ENCODE measurements around the gene PPIF.

The PPIF gene

DNA sequence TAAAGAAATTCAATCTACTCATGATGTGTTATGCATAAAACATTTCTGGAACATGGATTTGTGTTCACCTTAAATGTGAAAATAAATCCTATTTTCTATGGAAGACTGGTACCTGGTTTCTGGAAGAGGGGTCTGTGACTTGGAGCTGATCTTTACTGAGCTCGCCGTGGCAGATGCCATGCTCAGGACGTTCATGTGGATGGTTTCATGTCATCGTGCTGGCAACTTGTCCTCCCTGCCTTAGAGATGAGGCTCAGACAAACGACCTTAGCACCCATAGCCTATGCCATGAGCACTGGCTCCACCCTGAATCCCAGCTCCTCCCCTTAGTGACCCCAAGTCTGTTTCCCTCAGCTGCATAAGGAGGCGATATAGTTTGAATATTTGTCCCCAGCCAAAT, 7.3 kb downstream of the PPIF start:
- no peak for TF ChIP-seq TCF12 (IDR thresholded peaks at IDR 0.05; ENCODE audit: low read depth)
- TF ChIP-seq, protein P1, sequence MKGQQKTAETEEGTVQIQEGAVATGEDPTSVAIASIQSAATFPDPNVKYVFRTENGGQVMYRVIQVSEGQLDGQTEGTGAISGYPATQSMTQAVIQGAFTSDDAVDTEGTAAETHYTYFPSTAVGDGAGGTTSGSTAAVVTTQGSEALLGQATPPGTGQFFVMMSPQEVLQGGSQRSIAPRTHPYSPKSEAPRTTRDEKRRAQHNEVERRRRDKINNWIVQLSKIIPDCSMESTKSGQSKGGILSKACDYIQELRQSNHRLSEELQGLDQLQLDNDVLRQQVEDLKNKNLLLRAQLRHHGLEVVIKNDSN (IDR thresholded peaks at IDR 0.05), result no peak

DNA sequence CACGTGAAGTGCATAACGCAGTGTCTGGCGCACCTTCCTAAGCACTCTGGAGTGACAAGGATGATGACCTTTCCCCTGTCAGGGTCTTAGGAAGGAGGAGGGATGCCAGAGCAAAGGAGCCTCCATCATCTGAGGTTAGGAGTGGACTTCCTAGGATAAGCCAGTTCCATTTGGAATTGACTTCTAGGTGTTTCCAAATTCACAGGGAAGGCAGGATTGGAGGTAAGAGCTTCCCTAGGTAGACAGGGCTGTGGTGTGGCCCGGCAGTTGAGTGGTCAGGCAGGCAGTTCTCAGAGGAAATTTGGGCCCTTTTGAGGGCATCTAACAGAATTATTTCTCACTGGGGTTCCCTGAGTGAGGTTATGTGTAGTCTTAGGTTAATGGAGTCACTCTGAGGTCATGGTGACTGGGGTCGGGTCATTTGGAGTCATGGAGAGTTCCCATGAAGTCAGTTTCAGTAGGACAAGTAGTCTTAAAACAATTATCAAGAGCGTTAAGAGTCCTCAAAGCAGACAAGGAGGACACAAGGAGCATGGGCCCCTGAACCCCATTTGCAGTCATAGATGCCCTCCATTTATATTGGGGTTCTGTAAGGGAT, 8.2 kb downstream of the PPIF start:
- TF ChIP-seq, protein P1 (IDR thresholded peaks at IDR 0.05), result no peak
- TF ChIP-seq CEBPB (IDR thresholded peaks at IDR 0.05), result no peak
- TF ChIP-seq FOXM1 (IDR thresholded peaks at IDR 0.05; ENCODE audit: borderline replicate concordance, low read depth), result no peak
- no peak for TF ChIP-seq YY1 (IDR thresholded peaks at IDR 0.05; ENCODE audit: low read depth)
- TF ChIP-seq, protein P2, sequence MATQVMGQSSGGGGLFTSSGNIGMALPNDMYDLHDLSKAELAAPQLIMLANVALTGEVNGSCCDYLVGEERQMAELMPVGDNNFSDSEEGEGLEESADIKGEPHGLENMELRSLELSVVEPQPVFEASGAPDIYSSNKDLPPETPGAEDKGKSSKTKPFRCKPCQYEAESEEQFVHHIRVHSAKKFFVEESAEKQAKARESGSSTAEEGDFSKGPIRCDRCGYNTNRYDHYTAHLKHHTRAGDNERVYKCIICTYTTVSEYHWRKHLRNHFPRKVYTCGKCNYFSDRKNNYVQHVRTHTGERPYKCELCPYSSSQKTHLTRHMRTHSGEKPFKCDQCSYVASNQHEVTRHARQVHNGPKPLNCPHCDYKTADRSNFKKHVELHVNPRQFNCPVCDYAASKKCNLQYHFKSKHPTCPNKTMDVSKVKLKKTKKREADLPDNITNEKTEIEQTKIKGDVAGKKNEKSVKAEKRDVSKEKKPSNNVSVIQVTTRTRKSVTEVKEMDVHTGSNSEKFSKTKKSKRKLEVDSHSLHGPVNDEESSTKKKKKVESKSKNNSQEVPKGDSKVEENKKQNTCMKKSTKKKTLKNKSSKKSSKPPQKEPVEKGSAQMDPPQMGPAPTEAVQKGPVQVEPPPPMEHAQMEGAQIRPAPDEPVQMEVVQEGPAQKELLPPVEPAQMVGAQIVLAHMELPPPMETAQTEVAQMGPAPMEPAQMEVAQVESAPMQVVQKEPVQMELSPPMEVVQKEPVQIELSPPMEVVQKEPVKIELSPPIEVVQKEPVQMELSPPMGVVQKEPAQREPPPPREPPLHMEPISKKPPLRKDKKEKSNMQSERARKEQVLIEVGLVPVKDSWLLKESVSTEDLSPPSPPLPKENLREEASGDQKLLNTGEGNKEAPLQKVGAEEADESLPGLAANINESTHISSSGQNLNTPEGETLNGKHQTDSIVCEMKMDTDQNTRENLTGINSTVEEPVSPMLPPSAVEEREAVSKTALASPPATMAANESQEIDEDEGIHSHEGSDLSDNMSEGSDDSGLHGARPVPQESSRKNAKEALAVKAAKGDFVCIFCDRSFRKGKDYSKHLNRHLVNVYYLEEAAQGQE (IDR thresholded peaks at IDR 0.05; ENCODE audit: low read depth), result no peak

DNA sequence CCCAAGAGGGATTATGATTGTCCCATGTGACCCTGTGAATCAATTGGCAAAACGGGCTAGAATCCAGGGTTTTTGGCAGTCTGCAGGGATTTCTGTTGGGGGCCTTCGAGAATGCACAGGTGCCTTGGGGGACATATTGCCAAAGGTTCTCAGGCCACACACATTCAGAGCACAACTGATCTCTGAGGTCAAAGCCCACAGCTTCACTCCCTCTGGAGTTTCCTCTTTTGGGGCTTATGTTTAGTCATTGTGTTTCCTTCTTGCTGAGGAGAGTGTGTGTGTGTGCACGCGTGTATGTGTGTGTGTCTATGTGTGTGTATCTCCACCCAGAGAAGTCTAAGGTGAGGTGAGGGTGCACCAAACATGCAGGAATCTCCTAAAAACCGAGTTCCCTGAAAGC, 8.8 kb downstream of the PPIF start:
- no peak for TF ChIP-seq RAD21 (IDR thresholded peaks at IDR 0.05; ENCODE audit: low read depth)

DNA sequence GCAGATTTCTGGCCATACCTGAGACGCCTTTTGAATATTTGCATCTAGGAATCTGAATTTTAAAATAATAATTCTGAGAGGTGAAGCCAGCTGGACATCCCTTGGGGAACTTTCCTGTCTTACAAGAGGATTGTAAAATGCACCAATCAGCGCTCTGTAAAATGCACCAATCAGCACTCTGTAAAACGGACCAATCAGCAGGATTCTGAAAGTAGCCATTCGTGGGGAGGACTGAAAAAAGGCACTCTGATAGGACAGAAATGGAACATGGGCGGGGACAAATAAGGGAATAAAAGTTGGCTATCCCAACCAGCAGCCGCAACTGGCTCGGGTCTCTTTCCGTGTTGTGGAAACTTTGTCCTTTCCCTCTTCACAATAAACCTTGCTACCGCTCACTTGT, 9.9 kb downstream of the PPIF start:
- TF ChIP-seq YY1 (IDR thresholded peaks at IDR 0.05; ENCODE audit: low read depth), result no peak
- TF ChIP-seq, protein P1 (IDR thresholded peaks at IDR 0.05), result no peak
- no peak for TF ChIP-seq RAD21 (IDR thresholded peaks at IDR 0.05; ENCODE audit: low read depth)

DNA sequence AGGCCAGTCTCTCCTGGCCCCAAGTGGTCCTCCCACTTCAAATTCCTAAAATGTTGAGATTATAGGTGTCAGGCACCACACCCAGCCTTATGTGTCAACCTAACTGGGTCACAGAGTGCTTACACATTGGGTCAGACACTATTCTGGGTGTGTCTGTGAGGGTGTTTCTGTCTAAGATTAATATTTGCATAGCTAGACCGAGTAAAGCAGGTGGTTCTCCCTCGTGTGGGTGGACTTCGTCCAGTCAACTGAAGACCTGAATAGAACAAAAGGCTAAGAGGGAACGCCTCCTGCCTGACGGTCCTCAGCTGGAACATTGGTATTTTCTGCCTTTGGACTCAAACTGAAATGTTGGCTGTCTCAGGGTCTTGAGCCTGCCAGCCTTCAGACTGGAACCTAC, 11.5 kb downstream of the PPIF start:
- no peak for TF ChIP-seq NFIC (IDR thresholded peaks at IDR 0.05)
- TF ChIP-seq, protein P3, sequence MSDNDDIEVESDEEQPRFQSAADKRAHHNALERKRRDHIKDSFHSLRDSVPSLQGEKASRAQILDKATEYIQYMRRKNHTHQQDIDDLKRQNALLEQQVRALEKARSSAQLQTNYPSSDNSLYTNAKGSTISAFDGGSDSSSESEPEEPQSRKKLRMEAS (IDR thresholded peaks at IDR 0.05), result peak; percentile 59

DNA sequence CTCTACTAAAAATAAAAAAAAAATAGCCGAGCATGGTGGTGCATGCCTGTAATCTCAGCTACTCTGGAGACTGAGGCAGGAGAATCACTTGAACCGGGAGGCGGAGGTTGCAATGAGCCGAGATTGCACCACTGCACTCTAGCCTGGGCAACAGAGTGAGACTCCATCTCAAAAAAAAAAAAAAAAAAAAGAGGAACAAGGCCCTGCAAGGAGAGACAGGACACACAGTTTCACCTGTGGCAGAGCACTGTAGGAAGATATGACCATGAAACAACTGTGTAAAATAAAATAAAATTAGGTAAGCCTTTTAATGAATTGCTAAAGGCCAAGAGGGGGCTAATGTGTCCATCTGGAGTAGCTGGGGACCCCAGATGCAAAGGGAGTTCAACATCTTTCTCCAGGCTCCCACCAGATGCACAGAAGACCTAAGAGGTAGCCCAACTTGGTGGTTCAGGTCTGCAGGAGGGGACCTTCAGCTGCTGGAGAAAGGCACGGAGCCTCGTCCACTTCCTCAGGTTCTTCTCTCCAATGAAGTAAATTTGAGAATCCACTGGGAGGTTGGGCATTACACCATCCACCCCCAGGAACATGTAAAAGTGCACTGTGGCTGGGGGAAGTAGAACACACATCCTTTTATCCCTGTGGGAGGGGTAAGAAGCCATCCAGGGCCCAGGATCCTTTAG, 12.7 kb downstream of the PPIF start:
- TF ChIP-seq YY1 (IDR thresholded peaks at IDR 0.05; ENCODE audit: low read depth), result no peak
- no peak for TF ChIP-seq FOXM1 (IDR thresholded peaks at IDR 0.05; ENCODE audit: borderline replicate concordance, low read depth)
- no peak for TF ChIP-seq TCF12 (IDR thresholded peaks at IDR 0.05; ENCODE audit: low read depth)
- TF ChIP-seq EGR1 (IDR thresholded peaks at IDR 0.05), result no peak
- TF ChIP-seq CREB1 (IDR thresholded peaks at IDR 0.05; ENCODE audit: low read depth), result no peak
- TF ChIP-seq, protein P3 (IDR thresholded peaks at IDR 0.05), result no peak
- TF ChIP-seq CEBPB (IDR thresholded peaks at IDR 0.05), result no peak
- TF ChIP-seq NFIC (IDR thresholded peaks at IDR 0.05), result no peak
- no peak for TF ChIP-seq TEAD4 (IDR thresholded peaks at IDR 0.05)
- TF ChIP-seq, protein P2 (IDR thresholded peaks at IDR 0.05; ENCODE audit: low read depth), result no peak
- no peak for TF ChIP-seq ZBTB7A (IDR thresholded peaks at IDR 0.05; ENCODE audit: low read depth)
- TF ChIP-seq, protein P1 (IDR thresholded peaks at IDR 0.05), result no peak
- TF ChIP-seq RAD21 (IDR thresholded peaks at IDR 0.05; ENCODE audit: low read depth), result no peak
- TF ChIP-seq TAF1 (IDR thresholded peaks at IDR 0.05; ENCODE audit: low read depth), result no peak
- TF ChIP-seq EP300 (IDR thresholded peaks at IDR 0.05; ENCODE audit: borderline replicate concordance), result no peak
